GM12801 (cell line): ENCODE measurements around the gene STK11.

ENCODE experiments used
- TF ChIP-seq, protein P1 (sequence below): IDR thresholded peaks from one replicate; pipeline ENCODE4 v1.5.1; 2011; ENCODE audit warnings: control low read depth; ENCODE audit not compliant: insufficient read length; ENCODE audit errors: extremely low read depth

The STK11 gene

DNA sequence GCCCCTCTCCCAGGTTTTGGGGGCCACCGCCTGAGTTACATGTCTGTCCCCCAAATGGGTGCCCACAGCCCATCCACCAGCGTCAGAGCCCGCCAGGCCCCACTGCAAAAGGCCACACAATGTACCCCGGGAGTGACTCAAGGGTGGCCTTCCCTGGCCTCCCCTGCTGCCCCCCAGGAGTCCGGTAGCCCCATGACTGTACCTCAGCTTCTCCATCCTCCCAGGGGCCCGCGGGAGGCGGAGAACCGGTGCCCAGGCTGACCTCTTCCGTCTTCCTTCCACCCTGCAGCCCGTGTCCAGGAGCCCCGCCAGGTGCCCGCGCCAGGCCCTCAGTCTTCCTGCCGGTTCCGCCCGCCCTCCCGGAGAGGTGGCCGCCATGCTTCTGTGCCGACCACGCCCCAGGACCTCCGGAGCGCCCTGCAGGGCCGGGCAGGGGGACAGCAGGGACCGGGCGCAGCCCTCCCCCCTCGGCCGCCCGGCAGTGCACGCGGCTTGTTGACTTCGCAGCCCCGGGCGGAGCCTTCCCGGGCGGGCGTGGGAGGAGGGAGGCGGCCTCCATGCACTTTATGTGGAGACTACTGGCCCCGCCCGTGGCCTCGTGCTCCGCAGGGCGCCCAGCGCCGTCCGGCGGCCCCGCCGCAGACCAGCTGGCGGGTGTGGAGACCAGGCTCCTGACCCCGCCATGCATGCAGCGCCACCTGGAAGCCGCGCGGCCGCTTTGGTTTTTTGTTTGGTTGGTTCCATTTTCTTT lies 21.9 kb downstream of the STK11 start:
- TF ChIP-seq, protein P1, sequence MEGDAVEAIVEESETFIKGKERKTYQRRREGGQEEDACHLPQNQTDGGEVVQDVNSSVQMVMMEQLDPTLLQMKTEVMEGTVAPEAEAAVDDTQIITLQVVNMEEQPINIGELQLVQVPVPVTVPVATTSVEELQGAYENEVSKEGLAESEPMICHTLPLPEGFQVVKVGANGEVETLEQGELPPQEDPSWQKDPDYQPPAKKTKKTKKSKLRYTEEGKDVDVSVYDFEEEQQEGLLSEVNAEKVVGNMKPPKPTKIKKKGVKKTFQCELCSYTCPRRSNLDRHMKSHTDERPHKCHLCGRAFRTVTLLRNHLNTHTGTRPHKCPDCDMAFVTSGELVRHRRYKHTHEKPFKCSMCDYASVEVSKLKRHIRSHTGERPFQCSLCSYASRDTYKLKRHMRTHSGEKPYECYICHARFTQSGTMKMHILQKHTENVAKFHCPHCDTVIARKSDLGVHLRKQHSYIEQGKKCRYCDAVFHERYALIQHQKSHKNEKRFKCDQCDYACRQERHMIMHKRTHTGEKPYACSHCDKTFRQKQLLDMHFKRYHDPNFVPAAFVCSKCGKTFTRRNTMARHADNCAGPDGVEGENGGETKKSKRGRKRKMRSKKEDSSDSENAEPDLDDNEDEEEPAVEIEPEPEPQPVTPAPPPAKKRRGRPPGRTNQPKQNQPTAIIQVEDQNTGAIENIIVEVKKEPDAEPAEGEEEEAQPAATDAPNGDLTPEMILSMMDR, result no peak

DNA sequence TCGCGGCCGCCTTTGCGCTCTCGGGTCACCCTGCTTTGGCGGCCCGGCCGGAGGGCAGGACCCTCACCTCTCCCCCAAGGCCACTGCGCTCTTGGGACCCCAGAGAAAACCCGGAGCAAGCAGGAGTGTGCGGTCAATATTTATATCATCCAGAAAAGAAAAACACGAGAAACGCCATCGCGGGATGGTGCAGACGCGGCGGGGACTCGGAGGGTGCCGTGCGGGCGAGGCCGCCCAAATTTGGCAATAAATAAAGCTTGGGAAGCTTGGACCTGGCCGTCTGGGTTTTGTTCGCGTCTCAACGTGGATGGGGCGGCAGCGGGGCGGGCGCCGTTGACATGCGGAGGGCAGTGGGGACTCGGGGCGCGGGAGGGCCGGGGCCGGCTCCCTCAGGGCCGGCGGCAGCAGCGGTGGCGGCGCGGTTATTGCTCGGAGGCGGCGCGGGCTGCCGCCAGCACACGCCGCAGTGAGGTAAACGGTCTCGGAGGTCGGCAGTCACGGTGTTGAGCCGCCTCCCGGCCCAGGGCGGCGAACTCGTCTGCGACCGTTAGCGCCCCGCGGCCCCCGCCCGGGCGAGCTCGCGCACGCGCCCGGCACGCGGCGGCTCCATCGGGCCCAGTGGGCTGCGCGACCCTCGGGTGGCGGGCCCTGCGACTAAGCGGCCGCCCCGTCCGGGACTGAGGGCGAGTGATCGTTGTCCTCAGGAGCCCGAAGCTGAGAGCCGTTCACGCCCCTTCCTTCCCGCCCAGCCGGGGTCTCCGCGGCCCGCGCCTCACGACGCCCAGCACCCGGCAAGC lies 22.8 kb downstream of the STK11 start:
- TF ChIP-seq, protein P1, result no peak

DNA sequence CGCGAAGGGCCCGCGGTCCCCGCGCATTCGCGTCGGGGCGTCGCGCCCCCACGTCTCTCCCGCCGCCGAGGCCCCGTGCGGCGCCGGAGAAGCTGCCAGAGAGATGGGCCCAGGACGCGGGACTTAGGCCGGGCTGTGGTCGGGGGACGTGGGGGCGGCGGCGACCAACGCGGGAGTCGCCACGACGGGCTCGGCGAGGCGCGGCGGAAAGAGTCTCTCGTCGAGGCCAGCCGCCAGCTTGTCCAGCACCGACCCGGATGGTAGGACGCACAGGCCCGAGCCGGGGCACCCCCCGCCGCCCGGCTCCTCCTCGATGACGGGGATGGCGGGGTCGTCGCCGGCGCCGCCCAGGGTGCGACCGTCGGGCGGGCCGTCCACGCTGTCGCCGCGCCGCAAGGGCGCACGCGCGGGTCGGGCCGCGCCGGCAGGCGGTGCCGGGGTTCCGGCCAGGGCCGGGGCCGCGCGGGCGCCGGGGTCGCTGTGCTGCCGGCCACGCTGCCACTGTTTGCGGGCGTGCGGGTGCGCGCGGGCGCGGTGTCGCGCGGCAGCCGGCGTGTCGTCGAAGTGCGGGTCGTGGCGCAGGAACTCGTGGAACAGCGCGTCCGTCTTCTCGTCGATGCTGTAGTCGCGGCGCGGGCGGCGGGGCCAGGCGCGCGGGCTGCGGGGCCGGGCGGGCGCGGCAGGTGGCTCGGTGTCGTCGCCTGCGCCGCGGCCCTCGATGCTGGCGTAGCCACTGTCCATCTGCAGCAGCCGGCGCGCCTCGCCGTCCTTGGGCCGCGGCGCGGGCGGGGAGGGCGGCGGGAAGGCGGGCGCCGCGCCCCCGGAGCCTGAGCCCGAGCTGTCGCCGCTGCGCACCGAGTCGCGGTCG lies 23.7 kb downstream of the STK11 start:
- TF ChIP-seq, protein P1, result no peak

DNA sequence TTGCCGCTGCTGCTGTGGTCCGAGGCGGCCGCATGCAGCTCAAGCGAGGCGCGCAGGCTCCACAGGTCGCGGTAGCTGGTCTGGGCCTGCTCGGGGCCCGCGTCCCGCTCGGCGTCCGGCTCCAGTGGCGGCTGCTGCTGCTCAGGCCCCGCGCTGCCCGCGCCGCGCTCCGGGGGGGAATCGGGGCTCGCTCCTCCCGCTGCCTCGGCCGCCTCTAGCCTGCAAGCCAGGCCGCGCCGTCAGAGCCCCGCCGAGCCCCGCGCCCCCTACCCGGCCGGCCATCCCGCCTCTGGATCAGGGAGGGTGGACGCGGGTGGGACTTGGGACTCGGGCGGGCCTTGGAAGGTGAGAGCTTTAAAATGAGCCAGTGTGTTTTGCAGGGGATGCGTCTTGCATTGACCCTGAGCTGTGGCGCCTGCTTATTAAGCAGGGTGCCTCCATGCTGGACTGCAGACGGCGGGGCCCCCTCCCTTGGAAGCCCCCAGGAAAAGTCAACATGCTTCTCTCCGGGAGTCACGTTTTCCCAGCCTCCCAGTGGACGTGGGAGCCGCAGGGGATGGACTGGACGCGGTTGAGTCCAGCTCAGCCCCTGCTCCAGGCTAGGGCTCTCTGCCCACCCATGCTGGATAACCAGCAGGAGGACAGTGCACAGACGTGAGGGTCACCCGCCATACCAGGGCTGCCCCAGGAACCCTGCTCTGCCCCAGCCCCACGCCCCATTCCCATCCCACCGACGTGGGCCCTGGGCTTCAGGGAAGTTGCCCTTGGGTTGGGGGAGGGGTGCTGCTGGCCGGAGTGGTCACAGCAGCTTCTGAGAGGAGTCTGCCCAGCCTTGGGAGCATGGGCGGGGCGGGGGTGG lies 24.6 kb downstream of the STK11 start:
- TF ChIP-seq, protein P1, result no peak

DNA sequence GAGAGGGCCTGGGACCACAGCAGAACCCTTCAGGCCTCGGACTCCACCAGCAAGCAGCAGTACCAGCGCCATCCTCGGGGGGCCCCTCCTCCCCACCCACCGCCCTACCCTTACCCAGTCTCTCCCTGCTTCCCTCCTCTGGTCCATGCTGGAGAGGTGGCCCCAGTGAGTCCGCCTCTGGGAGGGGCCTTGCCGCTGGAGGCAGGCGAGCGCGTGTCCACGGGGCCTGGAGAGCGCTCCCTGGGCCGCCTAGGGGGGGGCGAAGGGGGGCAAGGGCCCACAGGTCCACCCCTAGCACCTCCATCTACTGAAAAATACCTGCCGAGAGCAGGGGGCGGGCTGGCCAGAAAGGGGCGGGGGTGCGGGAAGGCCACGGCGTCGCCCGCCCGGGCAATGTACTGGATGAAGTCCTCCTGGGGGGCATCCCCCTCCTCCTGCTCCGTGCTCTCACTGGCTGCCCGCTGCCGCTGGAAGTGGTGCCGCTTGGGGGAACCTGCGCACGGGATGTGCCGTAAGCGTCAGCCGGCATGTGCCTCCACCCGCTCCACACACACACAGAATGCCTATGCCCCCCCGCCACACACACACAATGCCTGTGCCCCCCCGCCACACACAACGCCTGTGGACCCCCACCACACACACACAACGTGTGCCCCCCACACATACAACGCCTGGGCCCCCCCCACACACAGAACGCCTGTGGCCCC lies 25.4 kb downstream of the STK11 start:
- TF ChIP-seq, protein P1, result no peak

DNA sequence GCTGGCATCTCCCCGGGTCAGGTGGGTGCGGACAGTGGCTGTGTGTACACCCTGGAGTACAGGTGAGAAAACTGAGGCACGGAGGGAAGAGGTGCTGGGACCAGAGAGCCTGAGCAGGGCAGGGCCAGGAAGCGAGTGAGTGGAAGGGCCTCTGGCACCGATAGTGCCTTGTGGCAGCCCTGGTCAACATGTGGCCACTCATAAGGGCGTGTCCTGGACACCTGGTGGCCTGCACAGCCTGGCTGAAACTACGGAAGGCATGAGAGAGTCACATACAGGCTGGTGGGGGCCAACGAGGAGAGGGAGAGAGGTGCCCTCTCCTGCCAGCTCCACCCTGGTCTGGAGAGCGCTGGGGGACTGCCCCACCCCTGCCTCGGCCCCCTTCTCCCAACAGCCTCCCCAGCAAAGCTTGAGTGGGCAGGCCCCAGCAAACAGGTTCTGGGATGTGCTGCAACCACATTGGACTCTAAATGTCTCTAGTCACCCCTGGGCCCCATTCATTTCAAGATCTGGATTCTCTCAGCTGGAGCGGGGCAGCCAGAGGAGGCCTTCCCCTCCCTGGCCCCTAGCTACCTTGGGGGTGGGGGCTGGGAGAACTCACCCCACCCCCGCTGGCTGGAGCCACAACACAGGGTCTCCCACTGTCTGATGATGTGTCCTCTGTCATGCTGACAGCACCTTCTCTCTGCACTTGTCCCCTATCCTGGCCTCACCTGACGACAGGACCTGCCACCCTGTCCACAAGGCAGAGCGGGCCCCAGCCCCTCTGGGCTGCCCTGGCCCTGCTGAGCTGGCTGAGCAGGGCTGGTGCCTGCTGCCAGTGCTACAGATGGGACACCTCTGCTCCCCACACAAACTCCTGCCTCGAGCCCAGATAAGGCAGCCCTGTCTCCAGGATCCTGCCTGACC lies 26.4 kb downstream of the STK11 start:
- TF ChIP-seq, protein P1, result no peak
